AG09309 (cell line): ENCODE measurements around the gene ACADVL.

Experiments
- DNase-seq: peaks from one replicate; pipeline ENCODE4 v3.0.0-alpha.2; 2010; ENCODE audit warnings: low read depth
- H3K4me3 ChIP-seq: 2 replicates; pipeline ENCODE4 v1.5.1; 2011; ENCODE audit warnings: mild to moderate bottlenecking, low read depth, low read length, moderate library complexity; ENCODE audit not compliant: control insufficient read depth
- TF ChIP-seq, protein P1 (sequence below): IDR thresholded peaks from 2 replicates; pipeline ENCODE4 v1.5.1; 2011; ENCODE audit warnings: mild to moderate bottlenecking, low read depth, low read length, inconsistent platforms; ENCODE audit not compliant: insufficient read depth, control insufficient read depth; ENCODE audit errors: missing control alignments

ACADVL gene

DNA sequence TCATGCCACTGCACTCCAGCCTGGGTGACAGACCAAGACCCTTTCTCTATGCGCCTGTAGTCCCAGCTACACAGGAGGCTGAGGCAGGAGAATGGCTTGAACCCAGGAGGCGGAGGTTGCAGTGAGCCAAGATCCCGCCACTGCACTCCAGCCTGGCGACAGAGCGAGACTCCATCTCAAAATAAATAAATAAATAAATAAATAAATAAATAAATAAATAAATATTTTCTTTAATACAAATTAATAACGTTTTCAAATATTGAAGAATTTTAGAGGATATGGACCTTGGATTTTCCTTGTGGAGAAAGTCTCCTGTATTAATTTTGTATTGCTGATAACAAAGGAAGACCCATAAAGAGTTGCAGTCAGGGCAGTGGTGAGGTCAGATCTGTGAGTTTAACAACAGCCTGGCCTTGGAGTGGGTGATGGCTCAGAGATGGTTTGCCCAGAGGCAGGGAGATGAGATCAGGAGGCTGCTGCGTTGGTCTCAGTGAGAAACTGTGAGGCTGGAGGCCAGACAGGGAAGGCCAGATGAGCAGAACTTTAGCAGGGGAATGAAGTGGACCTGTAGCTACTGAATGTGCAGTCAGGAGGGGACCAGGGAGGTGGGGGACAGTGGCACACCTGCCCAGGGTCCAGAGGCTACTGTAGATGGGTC lies 36.2 kb upstream of the ACADVL start:
- H3K4me3 ChIP-seq, result no peak overlapping the region
- TF ChIP-seq, protein P1, sequence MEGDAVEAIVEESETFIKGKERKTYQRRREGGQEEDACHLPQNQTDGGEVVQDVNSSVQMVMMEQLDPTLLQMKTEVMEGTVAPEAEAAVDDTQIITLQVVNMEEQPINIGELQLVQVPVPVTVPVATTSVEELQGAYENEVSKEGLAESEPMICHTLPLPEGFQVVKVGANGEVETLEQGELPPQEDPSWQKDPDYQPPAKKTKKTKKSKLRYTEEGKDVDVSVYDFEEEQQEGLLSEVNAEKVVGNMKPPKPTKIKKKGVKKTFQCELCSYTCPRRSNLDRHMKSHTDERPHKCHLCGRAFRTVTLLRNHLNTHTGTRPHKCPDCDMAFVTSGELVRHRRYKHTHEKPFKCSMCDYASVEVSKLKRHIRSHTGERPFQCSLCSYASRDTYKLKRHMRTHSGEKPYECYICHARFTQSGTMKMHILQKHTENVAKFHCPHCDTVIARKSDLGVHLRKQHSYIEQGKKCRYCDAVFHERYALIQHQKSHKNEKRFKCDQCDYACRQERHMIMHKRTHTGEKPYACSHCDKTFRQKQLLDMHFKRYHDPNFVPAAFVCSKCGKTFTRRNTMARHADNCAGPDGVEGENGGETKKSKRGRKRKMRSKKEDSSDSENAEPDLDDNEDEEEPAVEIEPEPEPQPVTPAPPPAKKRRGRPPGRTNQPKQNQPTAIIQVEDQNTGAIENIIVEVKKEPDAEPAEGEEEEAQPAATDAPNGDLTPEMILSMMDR, result no peak
- no peak for DNase-seq

DNA sequence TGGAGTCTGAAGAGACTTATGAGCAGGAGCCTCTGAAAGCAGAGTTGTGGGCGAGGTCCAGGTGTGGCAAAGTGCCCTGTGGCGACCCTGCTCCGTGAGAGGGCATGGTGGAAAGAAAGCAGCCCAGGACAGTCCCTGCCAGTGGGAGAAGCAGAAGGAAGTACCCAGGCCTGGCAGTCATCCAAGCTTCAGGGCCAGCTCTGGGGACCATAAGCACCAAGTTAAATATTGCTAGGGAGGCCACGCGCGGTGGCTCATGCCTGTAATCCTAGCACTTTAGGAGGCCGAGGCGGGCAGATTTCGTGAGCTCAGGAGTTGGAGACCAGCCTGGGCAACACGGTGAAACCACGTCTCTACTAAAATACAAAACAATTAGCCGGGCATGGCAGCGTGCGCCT lies 35.6 kb upstream of the ACADVL start:
- no peak overlapping the region for H3K4me3 ChIP-seq
- TF ChIP-seq, protein P1, result no peak
- DNase-seq, result no peak

DNA sequence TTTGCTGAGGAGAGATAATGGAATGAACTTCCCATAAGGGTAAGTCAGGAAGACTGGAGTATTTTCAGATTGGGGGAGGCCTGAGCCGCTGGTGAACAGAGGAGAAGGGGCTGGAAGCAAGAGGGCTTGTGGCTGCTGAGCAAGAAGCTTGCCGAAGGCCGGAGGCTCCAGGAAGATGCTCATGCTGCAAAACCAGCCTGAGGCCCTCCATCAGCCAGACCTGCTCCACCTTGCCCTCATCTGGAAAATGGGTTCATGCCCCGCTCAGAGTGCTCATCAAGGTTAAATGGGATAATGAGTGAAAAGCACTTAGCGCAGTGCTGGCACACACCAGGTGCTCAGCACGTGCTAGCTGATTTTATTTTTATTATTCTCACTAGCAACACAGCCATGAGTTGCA lies 35.1 kb upstream of the ACADVL start:
- no peak for DNase-seq
- no peak overlapping the region for H3K4me3 ChIP-seq
- TF ChIP-seq, protein P1, result no peak

DNA sequence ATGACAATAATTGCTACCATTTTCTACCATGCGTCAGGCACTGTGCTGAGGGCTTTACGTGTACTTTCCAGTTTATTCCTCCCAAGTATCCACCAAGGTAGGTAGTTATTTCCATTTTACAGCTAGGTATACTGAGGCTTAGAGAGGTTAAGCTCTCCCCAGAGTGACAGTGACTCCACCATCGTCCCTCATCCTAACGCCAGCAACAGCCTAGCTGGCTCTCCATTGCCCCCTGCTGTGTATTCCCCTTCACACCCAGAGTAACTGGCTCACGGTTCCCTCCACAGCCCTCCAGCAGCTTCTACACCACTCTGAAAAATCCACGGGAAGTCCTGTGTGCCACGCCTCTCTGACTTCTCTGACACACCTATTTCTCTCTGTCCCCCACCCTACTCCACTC lies 33.5 kb upstream of the ACADVL start:
- TF ChIP-seq, protein P1, result peak; percentile 21
- H3K4me3 ChIP-seq, result no peak overlapping the region
- no peak for DNase-seq

DNA sequence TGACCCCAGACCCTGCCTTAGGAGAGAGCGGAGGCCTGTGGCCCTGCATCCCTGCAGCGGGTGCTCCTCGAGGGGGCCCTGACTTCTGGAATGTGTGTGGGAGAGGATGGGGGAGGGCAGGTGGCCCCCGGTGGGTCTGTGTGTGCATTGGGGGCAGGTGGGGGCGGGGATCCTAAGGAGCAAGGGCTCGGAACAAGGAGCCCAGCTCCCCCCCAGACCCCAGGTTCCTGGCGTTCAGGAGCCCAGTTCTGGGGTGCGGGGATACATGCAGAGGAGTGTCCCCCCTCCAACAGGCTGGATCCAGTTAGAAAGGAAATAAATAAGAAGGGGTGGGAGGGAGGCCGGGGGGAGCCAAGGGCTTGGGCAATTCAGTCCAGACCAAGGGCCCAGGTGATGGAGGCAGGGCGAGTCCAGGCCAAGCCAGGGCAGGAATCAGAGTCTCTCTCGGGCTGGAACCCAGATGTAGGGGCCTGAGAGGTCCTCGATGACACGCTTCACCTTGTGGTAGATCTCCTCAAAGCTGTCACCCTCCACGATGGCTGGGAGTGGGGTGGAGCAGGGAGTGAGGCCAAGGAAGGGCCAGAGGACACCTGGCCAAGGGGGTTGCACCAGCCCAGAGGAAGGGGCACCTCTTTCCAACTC lies 29.3 kb upstream of the ACADVL start:
- DNase-seq, result no peak
- H3K4me3 ChIP-seq, result no peak overlapping the region
- TF ChIP-seq, protein P1, result no peak

DNA sequence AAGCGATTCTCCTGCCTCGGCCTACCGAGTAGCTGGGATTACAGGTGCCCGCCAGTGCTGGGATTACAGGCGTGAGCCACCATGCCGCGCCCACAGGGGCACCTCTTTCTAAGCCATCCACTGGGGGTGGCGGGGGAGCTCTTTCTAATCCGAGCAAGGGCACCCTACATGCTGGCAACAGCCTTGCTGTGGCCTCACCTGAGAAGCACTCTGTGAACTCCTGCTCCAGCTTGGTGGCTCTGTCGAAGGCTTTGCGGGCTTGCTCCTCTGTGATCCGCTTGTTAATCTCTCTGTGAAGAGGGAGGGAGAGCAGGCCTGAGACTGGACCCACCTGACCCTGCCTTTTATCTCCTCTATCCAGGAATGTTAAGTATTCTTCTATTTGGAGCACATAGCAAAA lies 28.7 kb upstream of the ACADVL start:
- H3K4me3 ChIP-seq, result no peak overlapping the region
- TF ChIP-seq, protein P1, result no peak
- no peak for DNase-seq
